ENCODE results near the gene CXCL16. TPM values are rescaled to one million over a fixed set of nuclear protein-coding genes. Genes with fewer than 3 reads are reported as not detected.

CXCL16 gene
- total and polyA plus RNA-seq, 2 of the 13 experiments (the other 11 are each of a cell fraction or from before 2014, with no cell fraction given), result 9.4 to 101 TPM

DNA sequence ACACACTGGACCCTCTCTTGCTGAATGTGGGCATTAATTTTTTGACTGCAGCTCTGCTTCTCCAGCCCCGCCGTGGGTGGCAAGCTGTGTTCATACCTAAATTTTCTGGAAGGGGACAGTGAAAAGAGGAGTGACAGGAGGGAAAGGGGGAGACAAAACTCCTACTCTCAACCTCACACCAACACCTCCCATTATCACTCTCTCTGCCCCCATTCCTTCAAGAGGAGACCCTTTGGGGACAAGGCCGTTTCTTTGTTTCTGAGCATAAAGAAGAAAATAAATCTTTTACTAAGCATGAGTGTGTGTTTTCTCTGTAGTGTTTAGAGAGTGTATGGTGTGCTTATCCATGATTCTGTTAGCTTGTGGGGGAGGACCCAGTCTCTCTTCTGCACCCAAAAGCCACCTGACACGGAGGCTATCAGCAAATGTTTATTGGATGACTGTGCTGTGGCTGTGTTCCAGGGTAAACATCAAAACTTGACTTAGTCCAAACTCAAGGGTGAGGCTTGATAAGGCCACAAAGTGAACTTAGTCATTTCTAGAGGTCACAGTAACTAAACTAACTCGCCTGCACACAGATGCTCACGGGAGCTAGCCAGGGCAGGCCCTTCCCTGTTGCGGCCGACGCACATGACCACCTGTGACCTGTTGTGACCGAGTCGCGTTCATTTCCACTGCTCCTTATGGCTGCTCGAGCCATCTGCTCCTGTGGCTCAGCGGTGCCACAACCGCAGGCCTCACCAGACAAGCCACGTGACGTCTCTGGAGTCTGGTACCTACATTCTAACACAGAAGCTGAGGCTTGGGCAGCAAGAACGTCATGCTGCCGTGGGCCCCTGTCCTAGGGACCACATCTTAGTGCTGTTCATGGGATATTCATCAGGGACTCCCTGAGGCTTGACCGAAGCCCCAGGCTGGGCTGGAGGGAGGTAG lies 18.3 kb downstream of the CXCL16 start (continued):
- TF ChIP-seq, protein P1, sequence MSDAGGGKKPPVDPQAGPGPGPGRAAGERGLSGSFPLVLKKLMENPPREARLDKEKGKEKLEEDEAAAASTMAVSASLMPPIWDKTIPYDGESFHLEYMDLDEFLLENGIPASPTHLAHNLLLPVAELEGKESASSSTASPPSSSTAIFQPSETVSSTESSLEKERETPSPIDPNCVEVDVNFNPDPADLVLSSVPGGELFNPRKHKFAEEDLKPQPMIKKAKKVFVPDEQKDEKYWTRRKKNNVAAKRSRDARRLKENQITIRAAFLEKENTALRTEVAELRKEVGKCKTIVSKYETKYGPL (CRISPR knock-in tag; IDR thresholded peaks at IDR 0.05), result no peak
- TF ChIP-seq, protein P2, sequence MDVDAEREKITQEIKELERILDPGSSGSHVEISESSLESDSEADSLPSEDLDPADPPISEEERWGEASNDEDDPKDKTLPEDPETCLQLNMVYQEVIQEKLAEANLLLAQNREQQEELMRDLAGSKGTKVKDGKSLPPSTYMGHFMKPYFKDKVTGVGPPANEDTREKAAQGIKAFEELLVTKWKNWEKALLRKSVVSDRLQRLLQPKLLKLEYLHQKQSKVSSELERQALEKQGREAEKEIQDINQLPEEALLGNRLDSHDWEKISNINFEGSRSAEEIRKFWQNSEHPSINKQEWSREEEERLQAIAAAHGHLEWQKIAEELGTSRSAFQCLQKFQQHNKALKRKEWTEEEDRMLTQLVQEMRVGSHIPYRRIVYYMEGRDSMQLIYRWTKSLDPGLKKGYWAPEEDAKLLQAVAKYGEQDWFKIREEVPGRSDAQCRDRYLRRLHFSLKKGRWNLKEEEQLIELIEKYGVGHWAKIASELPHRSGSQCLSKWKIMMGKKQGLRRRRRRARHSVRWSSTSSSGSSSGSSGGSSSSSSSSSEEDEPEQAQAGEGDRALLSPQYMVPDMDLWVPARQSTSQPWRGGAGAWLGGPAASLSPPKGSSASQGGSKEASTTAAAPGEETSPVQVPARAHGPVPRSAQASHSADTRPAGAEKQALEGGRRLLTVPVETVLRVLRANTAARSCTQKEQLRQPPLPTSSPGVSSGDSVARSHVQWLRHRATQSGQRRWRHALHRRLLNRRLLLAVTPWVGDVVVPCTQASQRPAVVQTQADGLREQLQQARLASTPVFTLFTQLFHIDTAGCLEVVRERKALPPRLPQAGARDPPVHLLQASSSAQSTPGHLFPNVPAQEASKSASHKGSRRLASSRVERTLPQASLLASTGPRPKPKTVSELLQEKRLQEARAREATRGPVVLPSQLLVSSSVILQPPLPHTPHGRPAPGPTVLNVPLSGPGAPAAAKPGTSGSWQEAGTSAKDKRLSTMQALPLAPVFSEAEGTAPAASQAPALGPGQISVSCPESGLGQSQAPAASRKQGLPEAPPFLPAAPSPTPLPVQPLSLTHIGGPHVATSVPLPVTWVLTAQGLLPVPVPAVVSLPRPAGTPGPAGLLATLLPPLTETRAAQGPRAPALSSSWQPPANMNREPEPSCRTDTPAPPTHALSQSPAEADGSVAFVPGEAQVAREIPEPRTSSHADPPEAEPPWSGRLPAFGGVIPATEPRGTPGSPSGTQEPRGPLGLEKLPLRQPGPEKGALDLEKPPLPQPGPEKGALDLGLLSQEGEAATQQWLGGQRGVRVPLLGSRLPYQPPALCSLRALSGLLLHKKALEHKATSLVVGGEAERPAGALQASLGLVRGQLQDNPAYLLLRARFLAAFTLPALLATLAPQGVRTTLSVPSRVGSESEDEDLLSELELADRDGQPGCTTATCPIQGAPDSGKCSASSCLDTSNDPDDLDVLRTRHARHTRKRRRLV (CRISPR knock-in tag; IDR thresholded peaks at IDR 0.05), result no peak
- TF ChIP-seq CHD4 (IDR thresholded peaks at IDR 0.05; ENCODE audit: borderline replicate concordance, low read length), result no peak
- TF ChIP-seq ZNF775 (CRISPR knock-in tag; IDR thresholded peaks at IDR 0.05; ENCODE audit: borderline replicate concordance), result no peak
- no peak for TF ChIP-seq KAT7 (CRISPR knock-in tag; IDR thresholded peaks at IDR 0.05; ENCODE audit: borderline replicate concordance)
- TF ChIP-seq CEBPG (CRISPR knock-in tag; IDR thresholded peaks at IDR 0.05), result no peak
- TF ChIP-seq FOXM1 (CRISPR knock-in tag; IDR thresholded peaks at IDR 0.05), result no peak
- peak; percentile 70; the same call in 1 of the 2 replicates for TF ChIP-seq ZIK1 (CRISPR knock-in tag; IDR thresholded peaks at IDR 0.05; ENCODE audit: borderline replicate concordance, low read depth)
- no peak for TF ChIP-seq TEAD2 (CRISPR knock-in tag; IDR thresholded peaks at IDR 0.05)
- TF ChIP-seq PRPF4 (IDR thresholded peaks at IDR 0.05; ENCODE audit: low read depth, low read length, poor library complexity, severe bottlenecking), result no peak
- TF ChIP-seq ZNF557 (CRISPR knock-in tag; IDR thresholded peaks at IDR 0.05), result no peak
- TF ChIP-seq ZNF792 (CRISPR knock-in tag; IDR thresholded peaks at IDR 0.05), result no peak
- TF ChIP-seq, protein P3, sequence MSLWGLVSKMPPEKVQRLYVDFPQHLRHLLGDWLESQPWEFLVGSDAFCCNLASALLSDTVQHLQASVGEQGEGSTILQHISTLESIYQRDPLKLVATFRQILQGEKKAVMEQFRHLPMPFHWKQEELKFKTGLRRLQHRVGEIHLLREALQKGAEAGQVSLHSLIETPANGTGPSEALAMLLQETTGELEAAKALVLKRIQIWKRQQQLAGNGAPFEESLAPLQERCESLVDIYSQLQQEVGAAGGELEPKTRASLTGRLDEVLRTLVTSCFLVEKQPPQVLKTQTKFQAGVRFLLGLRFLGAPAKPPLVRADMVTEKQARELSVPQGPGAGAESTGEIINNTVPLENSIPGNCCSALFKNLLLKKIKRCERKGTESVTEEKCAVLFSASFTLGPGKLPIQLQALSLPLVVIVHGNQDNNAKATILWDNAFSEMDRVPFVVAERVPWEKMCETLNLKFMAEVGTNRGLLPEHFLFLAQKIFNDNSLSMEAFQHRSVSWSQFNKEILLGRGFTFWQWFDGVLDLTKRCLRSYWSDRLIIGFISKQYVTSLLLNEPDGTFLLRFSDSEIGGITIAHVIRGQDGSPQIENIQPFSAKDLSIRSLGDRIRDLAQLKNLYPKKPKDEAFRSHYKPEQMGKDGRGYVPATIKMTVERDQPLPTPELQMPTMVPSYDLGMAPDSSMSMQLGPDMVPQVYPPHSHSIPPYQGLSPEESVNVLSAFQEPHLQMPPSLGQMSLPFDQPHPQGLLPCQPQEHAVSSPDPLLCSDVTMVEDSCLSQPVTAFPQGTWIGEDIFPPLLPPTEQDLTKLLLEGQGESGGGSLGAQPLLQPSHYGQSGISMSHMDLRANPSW (CRISPR knock-in tag; IDR thresholded peaks at IDR 0.05; ENCODE audit: borderline replicate concordance), result no peak
- no peak for TF ChIP-seq HOXA5 (CRISPR knock-in tag; IDR thresholded peaks at IDR 0.05)
- TF ChIP-seq ASH2L (IDR thresholded peaks at IDR 0.05; ENCODE audit: insufficient read length, low read depth, low read length), result peak; percentile 40
- TF ChIP-seq, protein P4, sequence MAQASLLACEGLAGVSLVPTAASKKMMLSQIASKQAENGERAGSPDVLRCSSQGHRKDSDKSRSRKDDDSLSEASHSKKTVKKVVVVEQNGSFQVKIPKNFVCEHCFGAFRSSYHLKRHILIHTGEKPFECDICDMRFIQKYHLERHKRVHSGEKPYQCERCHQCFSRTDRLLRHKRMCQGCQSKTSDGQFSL (CRISPR knock-in tag; IDR thresholded peaks at IDR 0.05), result no peak
- TF ChIP-seq ZMYM4 (CRISPR knock-in tag; IDR thresholded peaks at IDR 0.05), result 0 out of 2 replicates have a peak, but pooled peaks have one; percentile 20

Data from HepG2 (cell line).